HCT116 (cell line): ENCODE results near the gene PIGM.

ENCODE experiments used
- EZH2 ChIP-seq: fragments of 200-600 bp; sonication (generic); IDR thresholded peaks from 2 replicates; pipeline ENCODE4 v1.6.1; 2017; ENCODE audit warnings: antibody characterized with exemption, mixed run types
- EZH2phosphoT487 ChIP-seq: fragments of 200-600 bp; IDR thresholded peaks from 2 replicates; pipeline ENCODE4 v1.6.1; 2018; ENCODE audit warnings: antibody characterized with exemption, borderline replicate concordance
- JUND ChIP-seq: IDR thresholded peaks from 2 replicates; pipeline ENCODE4 v1.6.1; 2012
- POLR2A ChIP-seq: IDR thresholded peaks from 2 replicates; pipeline ENCODE4 v1.7.0; 2011; ENCODE audit warnings: borderline replicate concordance; ENCODE audit not compliant: insufficient read depth, insufficient read length; ENCODE audit errors: extremely low read depth
- RAD21 ChIP-seq: IDR thresholded peaks from 2 replicates; pipeline ENCODE4 v1.6.1; 2012; ENCODE audit warnings: low read depth, mild to moderate bottlenecking
- SIN3A ChIP-seq: IDR thresholded peaks from 2 replicates; pipeline ENCODE4 v1.6.1; 2012; ENCODE audit warnings: low read depth
- YY1 ChIP-seq: IDR thresholded peaks from 2 replicates; pipeline ENCODE4 v1.6.1; 2011; ENCODE audit warnings: low read length, low read depth, moderate library complexity, mild to moderate bottlenecking; ENCODE audit not compliant: insufficient replicate concordance; ENCODE audit errors: extremely low read depth
- ZFX ChIP-seq: fragments of 450-650 bp; IDR thresholded peaks from 2 replicates; pipeline ENCODE4 v1.6.1; 2017
- TF ChIP-seq, protein P1 (sequence below), 3 experiments: fragments of 200-600 bp in 1 of 3; sonication (generic) in 1 of 3; IDR thresholded peaks in 2 of 3; conservative IDR thresholded peaks in 1 of 3; 2 replicates each; pipeline ENCODE4 v1.5.1; 2012 to 2017; ENCODE audit warnings: low read depth in 2 of 3, low read length in 2 of 3, antibody characterized with exemption in 1 of 3, borderline replicate concordance in 1 of 3, control low read depth in 1 of 3, mild to moderate bottlenecking in 1 of 3, mixed read lengths in 1 of 3, mixed run types in 1 of 3, moderate library complexity in 1 of 3; ENCODE audit not compliant: insufficient read depth in 1 of 3
- TF ChIP-seq, protein P2 (sequence below): IDR thresholded peaks from 2 replicates; pipeline ENCODE4 v1.6.1; 2012; ENCODE audit warnings: low read depth

DNA sequence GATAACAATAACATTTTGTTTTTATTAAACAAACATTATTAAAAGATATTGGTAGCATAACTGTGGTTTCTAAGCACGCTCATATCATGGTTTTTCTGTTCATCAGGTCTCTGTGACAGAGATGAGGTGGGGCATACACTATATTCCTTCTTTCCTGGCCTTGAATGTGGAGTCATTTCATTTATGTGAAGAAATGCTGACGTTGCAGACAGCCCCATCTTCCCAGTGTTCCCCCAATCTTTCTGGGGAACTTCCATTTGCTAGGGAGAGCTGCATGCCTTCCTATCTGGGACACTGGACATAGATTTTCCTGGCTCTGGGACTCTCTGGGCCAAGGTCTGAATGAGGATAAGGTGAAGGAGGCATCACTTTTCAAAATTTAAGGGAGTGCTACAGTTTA, 30.4 kb downstream of the PIGM start:
- TF ChIP-seq EZH2phosphoT487 (no peak), EZH2 (no peak), SIN3A (no peak), ZFX (no peak), POLR2A (no peak), YY1 (no peak), JUND (no peak), RAD21 (no peak)
- TF ChIP-seq, protein P1, sequence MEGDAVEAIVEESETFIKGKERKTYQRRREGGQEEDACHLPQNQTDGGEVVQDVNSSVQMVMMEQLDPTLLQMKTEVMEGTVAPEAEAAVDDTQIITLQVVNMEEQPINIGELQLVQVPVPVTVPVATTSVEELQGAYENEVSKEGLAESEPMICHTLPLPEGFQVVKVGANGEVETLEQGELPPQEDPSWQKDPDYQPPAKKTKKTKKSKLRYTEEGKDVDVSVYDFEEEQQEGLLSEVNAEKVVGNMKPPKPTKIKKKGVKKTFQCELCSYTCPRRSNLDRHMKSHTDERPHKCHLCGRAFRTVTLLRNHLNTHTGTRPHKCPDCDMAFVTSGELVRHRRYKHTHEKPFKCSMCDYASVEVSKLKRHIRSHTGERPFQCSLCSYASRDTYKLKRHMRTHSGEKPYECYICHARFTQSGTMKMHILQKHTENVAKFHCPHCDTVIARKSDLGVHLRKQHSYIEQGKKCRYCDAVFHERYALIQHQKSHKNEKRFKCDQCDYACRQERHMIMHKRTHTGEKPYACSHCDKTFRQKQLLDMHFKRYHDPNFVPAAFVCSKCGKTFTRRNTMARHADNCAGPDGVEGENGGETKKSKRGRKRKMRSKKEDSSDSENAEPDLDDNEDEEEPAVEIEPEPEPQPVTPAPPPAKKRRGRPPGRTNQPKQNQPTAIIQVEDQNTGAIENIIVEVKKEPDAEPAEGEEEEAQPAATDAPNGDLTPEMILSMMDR (IDR thresholded peaks at IDR 0.05 in 2 of 3, conservative IDR thresholded peaks at IDR 0.05 in 1 of 3; ENCODE audit: borderline replicate concordance in 1 of 3, insufficient read depth in 1 of 3, low read depth in 2 of 3, low read length in 2 of 3) = no peak
- TF ChIP-seq, protein P2, sequence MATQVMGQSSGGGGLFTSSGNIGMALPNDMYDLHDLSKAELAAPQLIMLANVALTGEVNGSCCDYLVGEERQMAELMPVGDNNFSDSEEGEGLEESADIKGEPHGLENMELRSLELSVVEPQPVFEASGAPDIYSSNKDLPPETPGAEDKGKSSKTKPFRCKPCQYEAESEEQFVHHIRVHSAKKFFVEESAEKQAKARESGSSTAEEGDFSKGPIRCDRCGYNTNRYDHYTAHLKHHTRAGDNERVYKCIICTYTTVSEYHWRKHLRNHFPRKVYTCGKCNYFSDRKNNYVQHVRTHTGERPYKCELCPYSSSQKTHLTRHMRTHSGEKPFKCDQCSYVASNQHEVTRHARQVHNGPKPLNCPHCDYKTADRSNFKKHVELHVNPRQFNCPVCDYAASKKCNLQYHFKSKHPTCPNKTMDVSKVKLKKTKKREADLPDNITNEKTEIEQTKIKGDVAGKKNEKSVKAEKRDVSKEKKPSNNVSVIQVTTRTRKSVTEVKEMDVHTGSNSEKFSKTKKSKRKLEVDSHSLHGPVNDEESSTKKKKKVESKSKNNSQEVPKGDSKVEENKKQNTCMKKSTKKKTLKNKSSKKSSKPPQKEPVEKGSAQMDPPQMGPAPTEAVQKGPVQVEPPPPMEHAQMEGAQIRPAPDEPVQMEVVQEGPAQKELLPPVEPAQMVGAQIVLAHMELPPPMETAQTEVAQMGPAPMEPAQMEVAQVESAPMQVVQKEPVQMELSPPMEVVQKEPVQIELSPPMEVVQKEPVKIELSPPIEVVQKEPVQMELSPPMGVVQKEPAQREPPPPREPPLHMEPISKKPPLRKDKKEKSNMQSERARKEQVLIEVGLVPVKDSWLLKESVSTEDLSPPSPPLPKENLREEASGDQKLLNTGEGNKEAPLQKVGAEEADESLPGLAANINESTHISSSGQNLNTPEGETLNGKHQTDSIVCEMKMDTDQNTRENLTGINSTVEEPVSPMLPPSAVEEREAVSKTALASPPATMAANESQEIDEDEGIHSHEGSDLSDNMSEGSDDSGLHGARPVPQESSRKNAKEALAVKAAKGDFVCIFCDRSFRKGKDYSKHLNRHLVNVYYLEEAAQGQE = no peak
